HepG2 (cell line): ENCODE results near the gene TEDC2. TPM values are rescaled to one million over a fixed set of nuclear protein-coding genes. Genes with fewer than 3 reads are reported as not detected.

Experiments
- ERF ChIP-seq: IDR thresholded peaks from 2 replicates; pipeline ENCODE4 v1.6.1; 2018; ENCODE audit warnings: missing biosample characterization, missing genetic modification reagents
- GPN1 ChIP-seq: sonication (generic); formaldehyde crosslinking; IDR thresholded peaks from 2 replicates; pipeline ENCODE4 v1.5.1; 2020; ENCODE audit warnings: missing genetic modification reagents, borderline replicate concordance
- HDAC1 ChIP-seq: sonication (generic); formaldehyde crosslinking; IDR thresholded peaks from 2 replicates; pipeline ENCODE4 v1.5.1; 2020; ENCODE audit warnings: mild to moderate bottlenecking, missing genetic modification reagents
- JARID2 ChIP-seq: sonication (generic); formaldehyde crosslinking; IDR thresholded peaks from 2 replicates; pipeline ENCODE4 v1.8.1; 2023; ENCODE audit warnings: missing genetic modification reagents, inconsistent platforms; ENCODE audit not compliant: insufficient replicate concordance
- MLLT10 ChIP-seq: sonication (generic); formaldehyde crosslinking; IDR thresholded peaks from 2 replicates; pipeline ENCODE4 v1.4.0; 2020; ENCODE audit warnings: missing genetic modification reagents
- MTF2 ChIP-seq: sonication (generic); formaldehyde crosslinking; IDR thresholded peaks from 2 replicates; pipeline ENCODE4 v1.5.0; 2020; ENCODE audit warnings: missing genetic modification reagents, borderline replicate concordance
- PCBP1 ChIP-seq: fragments of 200-400 bp; formaldehyde crosslinking; IDR thresholded peaks from 2 replicates; pipeline ENCODE4 v1.6.1; 2017; ENCODE audit warnings: mild to moderate bottlenecking, low read depth, low read length, borderline replicate concordance
- PHF8 ChIP-seq: sonication (generic); formaldehyde crosslinking; IDR thresholded peaks from 2 replicates; pipeline ENCODE4 v1.5.0; 2020; ENCODE audit warnings: missing genetic modification reagents
- PITX1 ChIP-seq: sonication (generic); formaldehyde crosslinking; IDR thresholded peaks from 2 replicates; pipeline ENCODE4 v1.5.1; 2020; ENCODE audit warnings: mild to moderate bottlenecking, missing genetic modification reagents
- SAFB2 ChIP-seq: sonication (generic); formaldehyde crosslinking; IDR thresholded peaks from 2 replicates; pipeline ENCODE4 v1.5.1; 2020; ENCODE audit warnings: missing genetic modification reagents, low read depth, mild to moderate bottlenecking, borderline replicate concordance
- SALL2 ChIP-seq: sonication (generic); formaldehyde crosslinking; IDR thresholded peaks from 2 replicates; pipeline ENCODE4 v1.8.1; 2023; ENCODE audit warnings: mild to moderate bottlenecking, missing genetic modification reagents, inconsistent platforms
- SETDB1 ChIP-seq: sonication (generic); formaldehyde crosslinking; IDR thresholded peaks from 2 replicates; pipeline ENCODE4 v1.5.1; 2020; ENCODE audit warnings: missing genetic modification reagents, mild to moderate bottlenecking, borderline replicate concordance
- ZFP90 ChIP-seq: sonication (generic); formaldehyde crosslinking; IDR thresholded peaks from 2 replicates; pipeline ENCODE4 v1.8.0; 2022; ENCODE audit warnings: missing genetic modification reagents, mild to moderate bottlenecking, inconsistent platforms, borderline replicate concordance
- ZNF354B ChIP-seq: sonication (generic); formaldehyde crosslinking; IDR thresholded peaks from 2 replicates; pipeline ENCODE4 v1.8.0; 2022; ENCODE audit warnings: mild to moderate bottlenecking, missing genetic modification reagents
- ZNF660 ChIP-seq: sonication (generic); formaldehyde crosslinking; IDR thresholded peaks from 2 replicates; pipeline ENCODE4 v1.5.1; 2020; ENCODE audit warnings: mild to moderate bottlenecking, low read depth, missing genetic modification reagents, borderline replicate concordance
- polyA plus RNA-seq, 8 experiments: library from polyadenylated mRNA; depleted of rRNA in 3 of 8; stranded (reverse) in 7 of 8; unstranded in 1 of 8; fragments of >200 nt; fragmentation: Illumina TruSeq in 4 of 8; extraction: Trizol in 4 of 8; gene quantifications; 2 replicates each; pipeline versions ENCODE4 v1.2.1 to v1.2.3, GENCODE V29; 2011 to 2016; ENCODE audit warnings: low read depth in 4 of 8, missing spikeins in 1 of 8, mixed read lengths in 1 of 8; ENCODE audit not compliant: insufficient read depth in 1 of 8
- total RNA-seq, 5 experiments: library from RNA; depleted of rRNA; stranded (reverse); fragments of >200 nt; fragmentation: Illumina TruSeq; extraction: Trizol; gene quantifications; 2 replicates each; pipeline ENCODE4 v1.2.3, GENCODE V29; 2016; ENCODE audit warnings: low read depth in 1 of 5
- TF ChIP-seq, protein P1 (sequence below): sonication (generic); formaldehyde crosslinking; IDR thresholded peaks from 2 replicates; pipeline ENCODE4 v1.9.0; 2021; ENCODE audit warnings: missing genetic modification reagents, borderline replicate concordance
- TF ChIP-seq, protein P2 (sequence below): IDR thresholded peaks from 2 replicates; pipeline ENCODE4 v1.6.1; 2016; ENCODE audit warnings: low read depth, missing genetic modification reagents, missing compliant biosample characterization
- TF ChIP-seq, protein P3 (sequence below): sonication (generic); formaldehyde crosslinking; conservative IDR thresholded peaks from 2 replicates; pipeline ENCODE4 v1.4.0; 2020; ENCODE audit warnings: mild to moderate bottlenecking, missing genetic modification reagents, moderate library complexity

Gene TEDC2
- total and polyA plus RNA-seq, 2 of the 13 experiments (the other 11 are each of a cell fraction or from before 2014, with no cell fraction given) = 6.2 to 24.4 TPM

DNA sequence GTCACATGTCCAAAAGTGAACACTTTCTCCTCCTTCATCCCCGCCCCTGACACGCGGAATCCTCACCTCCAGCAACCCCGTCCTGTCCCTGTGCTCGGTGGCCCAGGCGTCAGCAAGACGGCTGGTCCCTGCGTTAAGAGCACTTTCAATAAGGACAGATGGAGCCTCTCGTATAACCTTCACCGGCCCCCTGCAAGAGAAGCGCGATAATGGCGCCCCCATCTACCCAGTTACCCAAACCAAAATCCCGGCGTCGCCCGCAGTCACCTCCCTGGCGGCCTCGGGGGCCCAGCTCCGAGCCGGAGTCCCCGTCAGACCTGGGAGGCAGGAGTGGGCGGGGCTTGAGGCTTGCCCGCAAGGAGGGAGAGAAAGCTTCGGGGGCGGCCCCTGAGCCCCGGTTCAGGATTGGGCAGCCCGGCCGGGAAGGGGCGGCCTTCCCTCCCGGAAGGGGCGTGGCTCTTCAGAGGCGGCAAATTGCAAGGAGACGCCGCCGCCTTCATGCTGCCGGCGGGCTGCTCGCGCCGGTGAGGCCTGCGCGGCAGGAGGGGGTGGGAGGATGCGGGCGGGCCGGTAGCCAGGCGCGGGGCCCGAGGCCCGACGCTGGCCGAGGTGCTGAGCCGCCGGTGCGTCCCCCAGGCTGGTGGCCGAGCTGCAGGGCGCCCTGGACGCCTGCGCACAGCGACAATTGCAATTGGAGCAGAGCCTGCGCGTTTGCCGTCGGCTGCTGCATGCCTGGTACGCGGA, at the start of gene TEDC2 (continued):
- TF ChIP-seq, protein P1, sequence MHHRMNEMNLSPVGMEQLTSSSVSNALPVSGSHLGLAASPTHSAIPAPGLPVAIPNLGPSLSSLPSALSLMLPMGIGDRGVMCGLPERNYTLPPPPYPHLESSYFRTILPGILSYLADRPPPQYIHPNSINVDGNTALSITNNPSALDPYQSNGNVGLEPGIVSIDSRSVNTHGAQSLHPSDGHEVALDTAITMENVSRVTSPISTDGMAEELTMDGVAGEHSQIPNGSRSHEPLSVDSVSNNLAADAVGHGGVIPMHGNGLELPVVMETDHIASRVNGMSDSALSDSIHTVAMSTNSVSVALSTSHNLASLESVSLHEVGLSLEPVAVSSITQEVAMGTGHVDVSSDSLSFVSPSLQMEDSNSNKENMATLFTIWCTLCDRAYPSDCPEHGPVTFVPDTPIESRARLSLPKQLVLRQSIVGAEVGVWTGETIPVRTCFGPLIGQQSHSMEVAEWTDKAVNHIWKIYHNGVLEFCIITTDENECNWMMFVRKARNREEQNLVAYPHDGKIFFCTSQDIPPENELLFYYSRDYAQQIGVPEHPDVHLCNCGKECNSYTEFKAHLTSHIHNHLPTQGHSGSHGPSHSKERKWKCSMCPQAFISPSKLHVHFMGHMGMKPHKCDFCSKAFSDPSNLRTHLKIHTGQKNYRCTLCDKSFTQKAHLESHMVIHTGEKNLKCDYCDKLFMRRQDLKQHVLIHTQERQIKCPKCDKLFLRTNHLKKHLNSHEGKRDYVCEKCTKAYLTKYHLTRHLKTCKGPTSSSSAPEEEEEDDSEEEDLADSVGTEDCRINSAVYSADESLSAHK (CRISPR knock-in tag) = no peak
- 0 out of 2 replicates have a peak, but pooled peaks have one; percentile 28 for TF ChIP-seq ERF
- TF ChIP-seq MLLT10 = no peak
- no peak for TF ChIP-seq ZNF660 (CRISPR knock-in tag)
- no peak; the same call in 1 of the 2 replicates for TF ChIP-seq ZFP90 (CRISPR knock-in tag)
- 0 out of 2 replicates have a peak, but pooled peaks have one; percentile 63 for TF ChIP-seq ZNF354B
- no peak for TF ChIP-seq GPN1
- no peak for TF ChIP-seq SETDB1 (CRISPR knock-in tag)
- TF ChIP-seq PHF8 = no peak
- peak; percentile 89 for TF ChIP-seq HDAC1 (CRISPR knock-in tag)
- TF ChIP-seq JARID2 (CRISPR knock-in tag) = no peak
- no peak for TF ChIP-seq PITX1 (CRISPR knock-in tag)
- TF ChIP-seq, protein P2, sequence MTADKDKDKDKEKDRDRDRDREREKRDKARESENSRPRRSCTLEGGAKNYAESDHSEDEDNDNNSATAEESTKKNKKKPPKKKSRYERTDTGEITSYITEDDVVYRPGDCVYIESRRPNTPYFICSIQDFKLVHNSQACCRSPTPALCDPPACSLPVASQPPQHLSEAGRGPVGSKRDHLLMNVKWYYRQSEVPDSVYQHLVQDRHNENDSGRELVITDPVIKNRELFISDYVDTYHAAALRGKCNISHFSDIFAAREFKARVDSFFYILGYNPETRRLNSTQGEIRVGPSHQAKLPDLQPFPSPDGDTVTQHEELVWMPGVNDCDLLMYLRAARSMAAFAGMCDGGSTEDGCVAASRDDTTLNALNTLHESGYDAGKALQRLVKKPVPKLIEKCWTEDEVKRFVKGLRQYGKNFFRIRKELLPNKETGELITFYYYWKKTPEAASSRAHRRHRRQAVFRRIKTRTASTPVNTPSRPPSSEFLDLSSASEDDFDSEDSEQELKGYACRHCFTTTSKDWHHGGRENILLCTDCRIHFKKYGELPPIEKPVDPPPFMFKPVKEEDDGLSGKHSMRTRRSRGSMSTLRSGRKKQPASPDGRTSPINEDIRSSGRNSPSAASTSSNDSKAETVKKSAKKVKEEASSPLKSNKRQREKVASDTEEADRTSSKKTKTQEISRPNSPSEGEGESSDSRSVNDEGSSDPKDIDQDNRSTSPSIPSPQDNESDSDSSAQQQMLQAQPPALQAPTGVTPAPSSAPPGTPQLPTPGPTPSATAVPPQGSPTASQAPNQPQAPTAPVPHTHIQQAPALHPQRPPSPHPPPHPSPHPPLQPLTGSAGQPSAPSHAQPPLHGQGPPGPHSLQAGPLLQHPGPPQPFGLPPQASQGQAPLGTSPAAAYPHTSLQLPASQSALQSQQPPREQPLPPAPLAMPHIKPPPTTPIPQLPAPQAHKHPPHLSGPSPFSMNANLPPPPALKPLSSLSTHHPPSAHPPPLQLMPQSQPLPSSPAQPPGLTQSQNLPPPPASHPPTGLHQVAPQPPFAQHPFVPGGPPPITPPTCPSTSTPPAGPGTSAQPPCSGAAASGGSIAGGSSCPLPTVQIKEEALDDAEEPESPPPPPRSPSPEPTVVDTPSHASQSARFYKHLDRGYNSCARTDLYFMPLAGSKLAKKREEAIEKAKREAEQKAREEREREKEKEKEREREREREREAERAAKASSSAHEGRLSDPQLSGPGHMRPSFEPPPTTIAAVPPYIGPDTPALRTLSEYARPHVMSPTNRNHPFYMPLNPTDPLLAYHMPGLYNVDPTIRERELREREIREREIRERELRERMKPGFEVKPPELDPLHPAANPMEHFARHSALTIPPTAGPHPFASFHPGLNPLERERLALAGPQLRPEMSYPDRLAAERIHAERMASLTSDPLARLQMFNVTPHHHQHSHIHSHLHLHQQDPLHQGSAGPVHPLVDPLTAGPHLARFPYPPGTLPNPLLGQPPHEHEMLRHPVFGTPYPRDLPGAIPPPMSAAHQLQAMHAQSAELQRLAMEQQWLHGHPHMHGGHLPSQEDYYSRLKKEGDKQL (CRISPR knock-in tag) = no peak
- TF ChIP-seq SALL2 (CRISPR knock-in tag) = peak; percentile 20; the same call in 1 of the 2 replicates
- TF ChIP-seq MTF2 (CRISPR knock-in tag) = no peak
- TF ChIP-seq, protein P3, sequence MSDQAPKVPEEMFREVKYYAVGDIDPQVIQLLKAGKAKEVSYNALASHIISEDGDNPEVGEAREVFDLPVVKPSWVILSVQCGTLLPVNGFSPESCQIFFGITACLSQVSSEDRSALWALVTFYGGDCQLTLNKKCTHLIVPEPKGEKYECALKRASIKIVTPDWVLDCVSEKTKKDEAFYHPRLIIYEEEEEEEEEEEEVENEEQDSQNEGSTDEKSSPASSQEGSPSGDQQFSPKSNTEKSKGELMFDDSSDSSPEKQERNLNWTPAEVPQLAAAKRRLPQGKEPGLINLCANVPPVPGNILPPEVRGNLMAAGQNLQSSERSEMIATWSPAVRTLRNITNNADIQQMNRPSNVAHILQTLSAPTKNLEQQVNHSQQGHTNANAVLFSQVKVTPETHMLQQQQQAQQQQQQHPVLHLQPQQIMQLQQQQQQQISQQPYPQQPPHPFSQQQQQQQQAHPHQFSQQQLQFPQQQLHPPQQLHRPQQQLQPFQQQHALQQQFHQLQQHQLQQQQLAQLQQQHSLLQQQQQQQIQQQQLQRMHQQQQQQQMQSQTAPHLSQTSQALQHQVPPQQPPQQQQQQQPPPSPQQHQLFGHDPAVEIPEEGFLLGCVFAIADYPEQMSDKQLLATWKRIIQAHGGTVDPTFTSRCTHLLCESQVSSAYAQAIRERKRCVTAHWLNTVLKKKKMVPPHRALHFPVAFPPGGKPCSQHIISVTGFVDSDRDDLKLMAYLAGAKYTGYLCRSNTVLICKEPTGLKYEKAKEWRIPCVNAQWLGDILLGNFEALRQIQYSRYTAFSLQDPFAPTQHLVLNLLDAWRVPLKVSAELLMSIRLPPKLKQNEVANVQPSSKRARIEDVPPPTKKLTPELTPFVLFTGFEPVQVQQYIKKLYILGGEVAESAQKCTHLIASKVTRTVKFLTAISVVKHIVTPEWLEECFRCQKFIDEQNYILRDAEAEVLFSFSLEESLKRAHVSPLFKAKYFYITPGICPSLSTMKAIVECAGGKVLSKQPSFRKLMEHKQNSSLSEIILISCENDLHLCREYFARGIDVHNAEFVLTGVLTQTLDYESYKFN (CRISPR knock-in tag) = peak; percentile 15; the same call in 1 of the 2 replicates
- TF ChIP-seq PCBP1 = no peak
- TF ChIP-seq SAFB2 (CRISPR knock-in tag) = no peak
